Stimulated activated CD8-positive, alpha-beta memory T cell treated with anti-CD3 and anti-CD28 coated beads, Interleukin-7, amount 100 ng/mL, for 24 hours (primary cell): ENCODE results near the gene THAP8.

Source experiments
- DNase-seq: peaks from one replicate; pipeline ENCODE4 v3.0.0-alpha.2; 2020; ENCODE audit warnings: low read depth

The THAP8 gene

GRCh38 chr19:36030264-36031148, 23.6 kb downstream of the THAP8 start:
- no peak for DNase-seq

- DNase-seq: no peak
Measured at GRCh38 chr19:36028313-36029041, 25.6 kb downstream of the THAP8 start.

DNA sequence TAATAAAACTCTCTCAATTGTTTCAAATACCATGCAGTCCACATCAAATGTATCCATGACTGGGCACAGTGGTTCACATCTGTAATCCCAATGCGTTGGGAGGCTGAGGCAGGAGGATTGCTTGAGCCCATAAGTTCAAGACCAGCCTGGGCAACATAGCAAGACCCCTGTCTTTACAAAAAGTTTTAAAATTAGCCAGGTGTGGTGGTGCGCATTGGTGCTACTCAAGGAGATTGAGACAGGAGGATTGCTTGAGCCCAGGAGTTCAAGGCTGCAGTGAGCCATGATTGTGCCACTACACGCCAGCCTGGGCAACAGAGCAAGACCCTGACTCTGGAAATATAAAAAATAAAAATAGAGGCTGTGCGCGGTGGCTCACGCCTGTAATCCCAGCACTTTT, 26.4 kb downstream of the THAP8 start:
- no peak for DNase-seq

GRCh38 chr19:36026091-36026876, 27.8 kb downstream of the THAP8 start:
- no peak for DNase-seq

GRCh38 chr19:36025541-36025940, 28.5 kb downstream of the THAP8 start:
- no peak for DNase-seq

- DNase-seq: no peak
Measured at GRCh38 chr19:36023432-36023831, 30.7 kb downstream of the THAP8 start.

DNA sequence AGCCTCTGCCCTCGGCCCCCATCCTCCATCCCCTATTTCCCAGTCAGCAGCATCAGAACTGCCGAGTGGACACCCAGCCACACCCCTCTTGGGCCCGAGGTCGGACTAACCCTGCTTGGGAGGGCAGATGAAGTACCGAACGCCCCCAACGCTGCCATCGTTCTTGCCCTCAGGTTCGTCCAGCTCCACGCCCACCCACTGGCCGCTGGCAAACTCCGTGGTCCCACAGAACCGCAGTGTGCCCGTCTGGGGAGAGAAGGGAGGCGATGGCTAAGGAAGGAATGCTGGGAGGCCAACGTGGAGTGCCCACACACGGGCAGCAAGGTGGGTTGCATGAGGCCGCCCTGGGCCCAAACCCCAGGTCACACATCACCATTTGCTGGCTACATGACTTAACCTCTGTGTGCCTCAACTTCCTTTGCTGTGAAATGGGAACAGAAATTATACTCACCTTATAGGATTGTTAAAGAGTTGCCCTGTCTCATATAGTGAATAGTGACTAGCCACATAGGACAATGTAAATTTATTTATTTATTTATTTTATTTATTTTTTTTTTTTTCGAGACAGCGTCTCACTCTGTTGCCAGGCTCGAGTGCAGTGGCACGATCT, 34.9 kb downstream of the THAP8 start:
- no peak for DNase-seq

DNA sequence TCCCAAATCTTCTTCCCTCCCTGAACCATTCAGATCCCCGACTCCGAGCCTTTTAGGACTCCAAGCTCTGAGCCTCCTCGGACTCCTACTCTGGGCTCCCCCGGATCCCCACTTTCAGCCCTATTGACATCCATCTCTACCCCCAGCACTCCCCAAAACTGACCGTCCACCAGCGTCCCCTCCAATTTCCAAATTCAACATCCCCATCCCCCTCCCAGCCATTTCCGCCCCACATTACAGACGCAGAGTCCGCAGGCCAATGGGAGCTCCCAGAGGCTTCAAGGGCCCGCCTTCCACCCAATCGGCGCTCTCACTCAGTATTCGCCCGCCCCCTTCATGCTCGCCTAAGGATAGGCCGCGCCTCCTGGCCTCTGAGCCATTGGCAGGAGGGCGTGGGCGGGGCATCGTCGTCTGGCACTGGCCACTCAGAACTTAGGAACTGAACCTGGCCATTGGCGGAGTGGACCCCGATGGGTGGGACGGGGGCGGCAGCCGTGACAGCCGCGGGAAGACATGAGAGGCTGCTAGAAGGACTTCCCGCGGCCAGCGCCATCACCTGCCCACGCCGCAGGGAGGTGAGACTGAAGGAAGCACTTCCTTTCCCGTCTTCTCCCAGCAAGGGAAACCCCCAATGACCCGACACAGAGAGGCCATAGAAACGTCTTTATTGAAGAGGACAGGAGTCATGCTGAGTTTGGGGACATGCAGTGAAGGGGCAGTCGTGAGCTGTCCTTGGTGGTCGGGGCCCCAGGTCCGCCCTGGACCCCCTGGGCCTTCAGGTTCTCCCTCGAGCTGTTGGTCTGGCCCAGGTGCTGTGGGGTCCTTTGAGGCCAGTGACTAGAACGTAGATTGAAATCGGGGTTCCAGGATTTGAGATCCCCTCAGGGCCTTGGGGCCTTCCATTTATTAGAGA, 39.8 kb downstream of the THAP8 start, which contains the start of gene ALKBH6:
ALKBH6 (minus strand) TSS at position 202 of the 913 bp plus-strand sequence. CDS start 816 bp downstream, outside the sequence.
- DNase-seq: peak; percentile 99

DNA sequence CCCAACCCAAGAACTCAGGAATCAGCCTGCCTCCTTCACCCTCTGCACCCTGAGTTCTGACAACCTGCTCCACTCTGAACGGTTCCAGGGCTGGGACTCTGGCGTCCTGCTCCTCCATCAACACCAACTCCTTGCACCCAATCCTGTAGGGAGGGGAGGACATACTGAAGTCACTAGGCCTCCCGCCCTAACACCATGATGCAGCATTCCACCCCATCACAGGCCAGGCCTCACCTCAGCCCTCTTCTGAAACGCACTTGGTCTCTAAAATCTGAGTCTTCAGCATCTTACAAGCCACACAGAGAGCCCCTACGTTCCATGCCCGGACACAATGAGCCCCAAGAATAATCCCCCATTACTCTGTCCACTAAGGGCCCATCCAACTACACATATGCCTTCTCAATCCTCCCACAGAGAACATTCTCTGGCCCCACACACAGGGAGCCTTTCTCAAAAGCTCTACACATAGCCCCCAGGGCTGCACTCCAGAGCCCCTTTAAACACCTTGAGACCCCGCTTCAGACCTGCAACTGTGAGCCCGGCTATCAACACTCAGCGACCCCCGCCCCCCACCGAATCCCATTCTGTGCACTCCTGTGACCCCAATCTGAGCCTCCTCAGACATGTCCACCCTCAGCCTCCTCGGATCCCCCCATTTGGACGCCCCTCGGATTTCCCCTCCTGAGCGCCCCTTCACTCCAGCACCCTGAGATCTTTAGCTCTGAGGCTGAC, 40.6 kb downstream of the THAP8 start:
- DNase-seq: no peak

GRCh38 chr19:36010402-36010801, 43.7 kb downstream of the THAP8 start:
- DNase-seq: no peak

- no peak for DNase-seq
Measured at GRCh38 chr19:36009633-36010379, 44.3 kb downstream of the THAP8 start.

DNA sequence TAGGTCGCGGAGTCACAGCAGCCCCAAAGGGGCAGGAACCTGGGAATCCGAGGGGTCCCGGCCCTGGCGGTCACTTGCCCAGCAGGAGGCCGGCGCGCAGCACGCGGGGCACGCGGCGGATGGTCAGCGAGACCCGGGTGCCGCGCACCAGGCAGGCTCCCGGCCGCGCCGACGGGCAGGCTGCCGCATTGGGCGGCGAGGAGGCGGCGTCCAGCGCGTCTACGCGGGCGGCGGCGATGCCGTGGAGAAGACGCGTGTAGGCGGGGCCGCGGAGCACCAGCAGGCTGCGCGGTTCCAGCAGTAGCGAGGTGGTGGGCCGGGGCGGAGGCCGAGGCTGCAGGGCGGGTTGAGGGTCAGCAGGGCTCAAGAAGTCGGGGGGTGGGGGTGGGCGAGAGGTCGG, 44.9 kb downstream of the THAP8 start:
- DNase-seq: no peak

DNA sequence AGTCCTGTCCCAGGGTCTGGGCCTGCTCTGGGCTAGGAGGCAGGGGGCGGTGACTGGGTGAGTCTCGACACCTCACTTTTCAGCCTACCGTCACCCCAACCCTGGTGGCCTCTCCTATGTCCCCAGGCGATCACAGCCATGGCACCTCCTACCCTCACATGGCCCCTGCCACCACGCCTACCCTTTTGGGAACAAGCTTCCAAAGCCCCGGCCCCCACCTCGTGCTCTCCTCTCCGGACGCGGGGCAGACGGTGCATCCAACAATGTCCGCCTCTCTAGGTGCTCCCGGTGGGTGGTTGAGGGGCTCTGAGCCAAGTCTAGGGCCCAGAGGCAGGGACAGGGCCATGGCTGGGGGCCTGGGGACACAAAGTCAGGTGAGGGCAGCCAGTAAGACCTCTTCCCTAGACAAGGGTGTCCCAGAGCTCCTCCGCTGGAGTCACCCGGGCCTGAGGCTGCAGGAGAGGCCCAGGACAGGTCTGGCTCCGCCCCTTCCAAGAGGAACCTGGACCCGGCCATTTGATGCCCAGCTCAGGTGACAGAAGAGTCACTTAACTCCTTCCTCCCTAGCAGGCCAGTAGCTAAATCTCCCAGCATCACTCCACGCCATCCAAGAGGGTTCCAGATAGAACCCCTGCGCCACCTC, 45.6 kb downstream of the THAP8 start, which contains the start of gene SYNE4:
SYNE4 (minus strand) TSS at position 478 of the 643 bp plus-strand sequence; CDS start at position 346, 132 bp downstream.
- DNase-seq: no peak

- no peak for DNase-seq
Measured at GRCh38 chr19:36006955-36007354, 47.1 kb downstream of the THAP8 start.

DNA sequence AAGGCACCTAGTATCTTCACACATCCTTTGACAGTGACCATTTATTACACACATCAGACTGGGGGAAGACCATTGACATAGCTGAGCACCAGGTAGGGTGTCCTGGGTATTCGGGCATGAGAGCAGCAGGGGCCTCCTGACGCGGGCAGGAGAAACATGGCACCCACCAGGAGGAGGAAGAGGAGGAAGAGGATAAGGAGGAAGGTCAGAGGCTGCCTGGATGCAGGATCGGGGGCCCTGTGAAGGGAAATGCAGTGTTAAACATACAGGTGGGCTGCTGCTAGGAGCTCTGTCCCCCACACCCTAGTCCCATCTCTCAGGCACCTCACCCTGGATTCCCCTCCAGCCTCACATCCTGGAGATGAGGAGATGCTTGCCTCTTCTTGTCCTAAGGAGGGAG, 50.8 kb downstream of the THAP8 start:
- DNase-seq: no peak

DNA sequence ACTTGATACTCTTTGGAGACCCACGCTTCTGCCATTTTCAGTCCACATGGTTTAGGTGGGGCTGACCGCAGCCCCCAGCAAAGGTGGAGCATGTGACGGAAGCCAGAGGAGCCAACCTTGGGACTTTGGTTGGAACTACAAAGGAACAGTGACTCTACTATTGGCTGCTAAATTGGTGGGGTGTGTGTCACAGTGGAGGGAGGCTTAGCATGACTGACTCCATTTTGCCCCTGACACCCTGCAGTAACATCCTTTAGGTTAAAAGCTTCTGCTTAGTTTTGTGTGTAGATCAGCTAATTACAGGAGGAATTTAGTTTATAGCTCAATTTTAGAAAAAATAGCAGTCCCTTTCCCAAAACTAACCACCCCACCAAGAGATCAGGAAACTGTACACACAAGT, 52.5 kb downstream of the THAP8 start:
- DNase-seq: no peak

GRCh38 chr19:35996777-35997176, 57.3 kb downstream of the THAP8 start:
- no peak for DNase-seq

GRCh38 chr19:35995048-35995993, 58.8 kb downstream of the THAP8 start, which contains the start of gene SDHAF1:
Gene SDHAF1, plus strand, starts transcription at chr19:35995188. Its CDS starts 87 bp downstream, at chr19:35995275.
- DNase-seq: peak; percentile 92
